ENCODE measurements around the gene RALGAPB.

- TF ChIP-seq POLR2A (IDR thresholded peaks at IDR 0.05) (no peak), CTCF (IDR thresholded peaks at IDR 0.05) (no peak), POLR2AphosphoS5 (IDR thresholded peaks at IDR 0.05) (no peak)
Observed at GRCh38 chr20:38497246-38497935, 24.7 kb downstream of the RALGAPB start.

Data from breast epithelium (tissue), 3 donors.